ENCODE data around the gene SLC22A1.

SLC22A1 gene

DNA sequence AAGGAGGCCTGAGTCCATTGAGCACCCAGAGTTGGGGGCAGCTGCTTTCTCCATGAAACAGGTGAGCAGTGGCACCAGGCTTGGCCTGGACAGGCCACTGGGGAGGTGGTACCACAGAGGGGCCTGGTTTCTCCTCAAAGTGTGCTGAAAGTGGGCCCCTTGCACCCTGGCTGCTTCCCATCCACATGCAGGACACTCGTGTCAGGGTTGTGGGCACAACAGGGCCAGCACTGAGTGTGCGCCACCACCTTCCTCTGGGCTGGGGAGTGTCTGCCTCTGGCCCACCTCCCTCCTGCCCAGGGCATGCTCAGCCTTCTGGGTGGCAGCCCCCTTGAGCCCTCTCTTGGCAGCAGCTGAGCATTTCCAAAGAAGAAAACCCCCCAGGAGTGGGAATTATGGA is 5.2 kb upstream of the SLC22A1 start:
- Histone ChIP-seq H2AFZ (ENCODE audit: low read depth, low read length) (no peak overlapping the region), H3K4me3 (ENCODE audit: low read length) (no peak overlapping the region), H3K9ac (ENCODE audit: low read length) (no peak overlapping the region), H3K9me3 (ENCODE audit: insufficient read depth, low read length) (no peaks in the 10 kb centered on the region), H3K4me1 (ENCODE audit: low read length) (no peaks in the 10 kb centered on the region), H3K79me2 (ENCODE audit: low read length) (no peaks in the 10 kb centered on the region), H3K27me3 (ENCODE audit: low read depth, low read length) (no peaks in the 10 kb centered on the region), H4K20me1 (ENCODE audit: insufficient read depth, low read length) (no peaks in the 10 kb centered on the region), H3K36me3 (replicated peaks; ENCODE audit: low read depth, low read length) (peaks cover 6% of the 10 kb centered on the region), H3K27ac (ENCODE audit: low read length) (no peak overlapping the region), H3K4me2 (ENCODE audit: low read length) (no peak overlapping the region)
- no peak for TF ChIP-seq EZH2phosphoT487 (IDR thresholded peaks at IDR 0.05; ENCODE audit: low read depth)
- TF ChIP-seq, protein P1, sequence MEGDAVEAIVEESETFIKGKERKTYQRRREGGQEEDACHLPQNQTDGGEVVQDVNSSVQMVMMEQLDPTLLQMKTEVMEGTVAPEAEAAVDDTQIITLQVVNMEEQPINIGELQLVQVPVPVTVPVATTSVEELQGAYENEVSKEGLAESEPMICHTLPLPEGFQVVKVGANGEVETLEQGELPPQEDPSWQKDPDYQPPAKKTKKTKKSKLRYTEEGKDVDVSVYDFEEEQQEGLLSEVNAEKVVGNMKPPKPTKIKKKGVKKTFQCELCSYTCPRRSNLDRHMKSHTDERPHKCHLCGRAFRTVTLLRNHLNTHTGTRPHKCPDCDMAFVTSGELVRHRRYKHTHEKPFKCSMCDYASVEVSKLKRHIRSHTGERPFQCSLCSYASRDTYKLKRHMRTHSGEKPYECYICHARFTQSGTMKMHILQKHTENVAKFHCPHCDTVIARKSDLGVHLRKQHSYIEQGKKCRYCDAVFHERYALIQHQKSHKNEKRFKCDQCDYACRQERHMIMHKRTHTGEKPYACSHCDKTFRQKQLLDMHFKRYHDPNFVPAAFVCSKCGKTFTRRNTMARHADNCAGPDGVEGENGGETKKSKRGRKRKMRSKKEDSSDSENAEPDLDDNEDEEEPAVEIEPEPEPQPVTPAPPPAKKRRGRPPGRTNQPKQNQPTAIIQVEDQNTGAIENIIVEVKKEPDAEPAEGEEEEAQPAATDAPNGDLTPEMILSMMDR (IDR thresholded peaks at IDR 0.05; ENCODE audit: low read depth, low read length) = no peak

DNA sequence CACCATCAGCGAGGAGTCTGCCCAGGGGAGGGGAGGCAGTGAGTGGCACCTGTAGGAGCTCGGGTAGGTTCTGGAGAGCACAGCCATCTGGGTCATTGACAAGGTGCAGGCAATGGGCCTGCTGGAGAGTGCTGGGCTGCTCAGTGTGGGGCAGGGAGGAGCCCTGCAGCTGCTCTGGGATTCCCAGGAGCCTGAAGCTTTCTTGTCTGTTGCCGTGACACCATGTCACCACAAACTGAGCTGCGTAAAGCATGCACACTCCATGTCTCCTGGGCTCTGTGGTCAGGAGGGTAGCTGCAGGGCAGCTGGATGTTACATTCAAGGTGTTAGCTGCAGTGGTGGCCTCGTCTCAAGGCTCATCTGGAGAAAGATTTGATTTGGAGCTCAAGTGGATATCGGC is 4.5 kb upstream of the SLC22A1 start:
- Histone ChIP-seq H4K20me1 (ENCODE audit: insufficient read depth, low read length) (no peaks in the 10 kb centered on the region), H3K36me3 (replicated peaks; ENCODE audit: low read depth, low read length) (peaks cover 6% of the 10 kb centered on the region), H3K27me3 (ENCODE audit: low read depth, low read length) (no peaks in the 10 kb centered on the region), H3K9ac (ENCODE audit: low read length) (no peak overlapping the region), H2AFZ (ENCODE audit: low read depth, low read length) (no peak overlapping the region), H3K79me2 (ENCODE audit: low read length) (no peaks in the 10 kb centered on the region), H3K9me3 (ENCODE audit: insufficient read depth, low read length) (no peaks in the 10 kb centered on the region), H3K27ac (ENCODE audit: low read length) (no peak overlapping the region), H3K4me3 (ENCODE audit: low read length) (no peak overlapping the region), H3K4me1 (ENCODE audit: low read length) (no peaks in the 10 kb centered on the region), H3K4me2 (ENCODE audit: low read length) (no peak overlapping the region)
- TF ChIP-seq, protein P1 (IDR thresholded peaks at IDR 0.05; ENCODE audit: low read depth, low read length) = no peak

DNA sequence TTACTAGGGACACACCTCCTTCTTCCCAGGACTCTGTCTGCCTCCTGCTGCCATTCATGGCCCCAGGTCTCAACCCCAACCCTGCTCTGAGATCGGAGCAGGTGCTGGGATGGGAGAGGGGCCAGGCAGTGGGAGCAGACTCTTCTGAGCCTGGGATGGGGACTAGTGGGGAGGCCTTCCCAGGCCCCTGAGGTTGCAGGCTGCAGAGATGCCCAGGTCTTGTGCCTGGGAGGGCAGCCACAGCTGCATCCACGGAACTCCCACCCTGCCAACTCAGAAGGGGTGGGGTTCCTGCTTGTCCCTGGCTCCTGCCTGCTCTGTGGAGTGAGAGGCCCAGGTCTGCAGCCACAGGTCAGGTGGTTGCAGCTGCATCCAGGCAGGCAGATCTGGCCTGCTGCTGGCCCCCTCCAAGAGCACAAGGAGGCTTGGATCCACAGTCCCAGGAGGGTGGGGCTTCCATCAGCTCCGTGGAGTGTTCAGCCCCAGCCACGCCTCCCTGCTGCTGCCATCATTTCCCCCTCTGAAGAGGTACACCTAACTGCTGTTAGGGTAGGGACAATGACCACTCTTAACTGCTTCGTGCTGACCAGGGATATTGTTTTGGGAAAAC is 2.9 kb upstream of the SLC22A1 start:
- Histone ChIP-seq H3K79me2 (ENCODE audit: low read length) (no peaks in the 10 kb centered on the region), H3K4me1 (ENCODE audit: low read length) (no peaks in the 10 kb centered on the region), H3K4me3 (ENCODE audit: low read length) (no peak overlapping the region), H3K27ac (ENCODE audit: low read length) (no peak overlapping the region), H3K9me3 (ENCODE audit: insufficient read depth, low read length) (no peaks in the 10 kb centered on the region), H3K27me3 (ENCODE audit: low read depth, low read length) (no peaks in the 10 kb centered on the region), H4K20me1 (ENCODE audit: insufficient read depth, low read length) (no peaks in the 10 kb centered on the region), H3K9ac (ENCODE audit: low read length) (no peak overlapping the region), H3K4me2 (ENCODE audit: low read length) (no peak overlapping the region), H3K36me3 (replicated peaks; ENCODE audit: low read depth, low read length) (peaks cover 6% of the 10 kb centered on the region), H2AFZ (ENCODE audit: low read depth, low read length) (no peak overlapping the region)
- TF ChIP-seq, protein P1 (IDR thresholded peaks at IDR 0.05; ENCODE audit: low read depth, low read length) = no peak
- no peak for TF ChIP-seq EZH2phosphoT487 (IDR thresholded peaks at IDR 0.05; ENCODE audit: low read depth)

DNA sequence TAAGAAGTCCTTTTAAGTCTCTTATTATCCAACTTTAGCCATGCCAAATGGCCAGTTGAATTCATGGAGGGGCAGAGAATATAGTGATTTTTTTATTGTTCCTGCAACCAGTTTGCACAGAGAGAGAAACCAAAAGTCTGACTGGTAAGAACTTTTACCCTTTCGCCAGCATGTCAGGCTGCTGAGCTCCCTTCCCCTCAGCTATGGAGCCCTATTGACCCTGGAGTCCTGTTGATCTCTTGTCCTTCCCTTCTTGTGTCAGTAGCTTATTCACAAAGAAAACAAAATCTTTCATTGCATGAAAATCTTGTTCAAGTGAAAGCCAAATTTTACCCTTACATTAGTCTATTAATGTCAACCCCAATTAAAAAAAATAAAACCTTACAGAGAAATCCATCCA is 1.5 kb upstream of the SLC22A1 start:
- H3K9ac ChIP-seq (ENCODE audit: low read length) = no peak overlapping the region
- no peaks in the 10 kb centered on the region for H3K27me3 ChIP-seq (ENCODE audit: low read depth, low read length)
- no peak overlapping the region for H3K4me2 ChIP-seq (ENCODE audit: low read length)
- H3K27ac ChIP-seq (ENCODE audit: low read length) = no peak overlapping the region
- peaks cover 6% of the 10 kb centered on the region for H3K36me3 ChIP-seq (replicated peaks; ENCODE audit: low read depth, low read length)
- no peaks in the 10 kb centered on the region for H3K79me2 ChIP-seq (ENCODE audit: low read length)
- no peak overlapping the region for H3K4me3 ChIP-seq (ENCODE audit: low read length)
- TF ChIP-seq, protein P1 (IDR thresholded peaks at IDR 0.05; ENCODE audit: low read depth, low read length) = no peak
- no peak for TF ChIP-seq EZH2phosphoT487 (IDR thresholded peaks at IDR 0.05; ENCODE audit: low read depth)
- H4K20me1 ChIP-seq (ENCODE audit: insufficient read depth, low read length) = no peaks in the 10 kb centered on the region
- H3K4me1 ChIP-seq (ENCODE audit: low read length) = no peaks in the 10 kb centered on the region
- no peaks in the 10 kb centered on the region for H3K9me3 ChIP-seq (ENCODE audit: insufficient read depth, low read length)
- H2AFZ ChIP-seq (ENCODE audit: low read depth, low read length) = no peak overlapping the region
